SK-N-MC (cell line): ENCODE measurements around the gene CYB561D2.

Experiments used
- EZH2 ChIP-seq: fragments of 200-600 bp; sonication (generic); IDR thresholded peaks from one replicate; pipeline ENCODE4 v1.6.1; 2017; ENCODE audit warnings: antibody characterized with exemption
- POLR2AphosphoS5 ChIP-seq: IDR thresholded peaks from 2 replicates; pipeline ENCODE4 v1.6.1; 2012; ENCODE audit warnings: mild to moderate bottlenecking, low read depth, low read length, borderline replicate concordance

DNA sequence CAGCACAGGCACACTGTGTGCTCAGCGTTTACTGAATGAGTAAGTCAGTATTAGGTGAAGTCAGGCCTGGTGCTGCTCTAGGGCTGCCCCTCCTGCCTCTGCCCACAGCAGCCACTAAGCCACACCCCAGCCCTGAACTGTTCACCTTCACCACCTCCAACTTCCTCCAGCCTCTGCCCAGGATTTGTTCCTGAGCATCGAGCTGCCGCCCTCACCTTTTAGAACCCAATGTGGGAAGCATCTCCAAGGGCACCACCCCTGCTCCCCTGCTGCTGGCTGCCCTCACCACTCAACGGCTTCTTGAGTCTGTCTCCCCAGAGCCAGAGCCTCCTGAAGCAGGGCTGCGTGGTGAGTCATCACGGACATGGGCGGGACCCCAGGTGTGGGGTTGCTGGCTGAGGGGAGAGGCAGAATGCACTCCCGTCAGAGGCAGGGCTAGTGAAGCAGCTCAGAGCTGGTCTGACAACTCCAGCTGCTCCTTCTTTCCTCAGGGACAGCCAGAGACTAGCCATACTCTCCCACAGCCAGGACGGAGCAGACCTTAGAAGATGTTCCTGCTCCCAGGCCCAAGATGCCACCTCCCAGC is 33.9 kb upstream of the CYB561D2 start:
- TF ChIP-seq EZH2: no peak
- no peak for TF ChIP-seq POLR2AphosphoS5
